GM18505 (cell line): ENCODE results near the gene DIDO1.

Experiments used
- ATAC-seq: cut with Tn5 transposase; IDR thresholded peaks from one replicate; pipeline ENCODE4 v1.9.1; 2021; ENCODE audit not compliant: unreplicated experiment
- POLR2A ChIP-seq: IDR thresholded peaks from 4 replicates; pipeline ENCODE4 v1.6.1; 2011; ENCODE audit warnings: borderline replicate concordance; ENCODE audit not compliant: insufficient read depth, insufficient read length; ENCODE audit errors: extremely low read depth

The DIDO1 gene

DNA sequence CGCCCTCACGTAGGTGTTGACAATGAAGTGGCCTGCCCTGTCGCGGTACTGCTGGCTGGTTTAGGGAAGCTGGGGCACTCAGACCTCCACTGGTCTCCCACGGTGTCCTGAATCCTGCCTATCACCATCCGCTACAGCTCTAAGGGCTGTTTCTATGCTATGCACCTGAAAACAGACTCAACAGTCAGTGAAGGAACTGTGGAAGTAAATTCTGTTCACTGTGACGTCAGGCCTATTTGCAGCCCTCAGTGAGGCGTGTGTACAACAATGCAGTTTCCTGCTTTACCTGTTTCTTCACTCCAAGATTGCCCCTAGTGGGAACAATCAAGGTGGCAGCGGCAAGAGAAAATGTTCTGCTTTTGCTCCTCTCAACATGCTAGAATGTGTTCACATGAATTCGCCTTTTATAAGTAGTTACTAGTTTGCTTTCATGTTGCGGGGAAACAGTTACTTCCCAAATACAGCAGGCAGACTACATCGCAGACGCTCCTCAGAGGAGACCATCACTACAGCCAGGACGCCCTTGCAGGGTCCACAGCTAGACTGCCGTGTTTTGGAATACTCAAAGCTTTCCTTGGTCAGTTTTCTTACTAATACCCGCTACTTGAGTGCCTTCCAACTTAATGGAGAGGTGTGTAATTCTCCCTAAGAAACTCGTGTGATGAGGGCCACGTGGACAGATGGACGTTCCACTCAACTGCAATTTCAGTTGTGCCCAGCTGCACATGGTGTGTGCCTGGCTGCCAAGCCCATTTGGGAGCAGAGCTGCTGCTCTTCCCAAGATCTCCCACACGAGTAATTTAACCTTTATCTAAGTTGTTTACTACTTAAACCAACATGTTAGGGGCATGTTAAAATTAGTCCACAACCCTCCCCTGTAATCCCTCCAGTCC is 25.4 kb downstream of the DIDO1 start:
- ATAC-seq, result peak; percentile 3

DNA sequence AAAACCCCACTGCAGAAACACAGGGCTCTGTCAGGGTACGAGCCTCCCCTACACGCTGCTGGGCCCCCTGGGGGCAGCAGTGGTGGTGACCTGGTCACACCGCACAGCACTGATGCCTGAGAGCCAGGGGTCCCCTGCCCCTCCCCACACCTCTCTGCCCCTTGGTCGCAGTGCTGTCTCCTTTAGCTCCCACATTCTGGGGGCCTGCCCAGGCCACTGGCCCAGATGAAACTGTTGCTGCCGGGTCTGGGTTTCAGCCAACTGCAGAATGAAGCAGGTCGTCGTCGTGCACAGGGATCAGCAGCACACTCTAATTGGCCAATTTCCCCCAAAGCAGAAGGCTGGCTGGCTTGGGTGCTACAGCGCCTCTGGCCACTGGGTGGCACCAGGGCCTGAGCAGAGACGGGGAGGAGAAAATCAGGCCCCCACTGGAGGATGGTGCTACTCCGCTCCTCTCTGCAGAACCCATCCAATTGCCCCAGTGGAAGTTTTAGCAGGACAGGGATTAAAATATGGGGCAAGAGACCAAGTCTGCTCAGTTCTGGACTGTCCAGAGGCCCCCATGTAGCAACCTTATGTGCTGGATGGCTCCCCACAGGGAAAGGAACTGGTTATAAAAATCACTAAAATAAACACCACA is 26.1 kb downstream of the DIDO1 start:
- ATAC-seq, result peak; percentile 67
- TF ChIP-seq POLR2A, result peak; percentile 53

More for the DNA sequence above, 25.4 kb downstream of the DIDO1 start:
- TF ChIP-seq POLR2A, result no peak

DNA sequence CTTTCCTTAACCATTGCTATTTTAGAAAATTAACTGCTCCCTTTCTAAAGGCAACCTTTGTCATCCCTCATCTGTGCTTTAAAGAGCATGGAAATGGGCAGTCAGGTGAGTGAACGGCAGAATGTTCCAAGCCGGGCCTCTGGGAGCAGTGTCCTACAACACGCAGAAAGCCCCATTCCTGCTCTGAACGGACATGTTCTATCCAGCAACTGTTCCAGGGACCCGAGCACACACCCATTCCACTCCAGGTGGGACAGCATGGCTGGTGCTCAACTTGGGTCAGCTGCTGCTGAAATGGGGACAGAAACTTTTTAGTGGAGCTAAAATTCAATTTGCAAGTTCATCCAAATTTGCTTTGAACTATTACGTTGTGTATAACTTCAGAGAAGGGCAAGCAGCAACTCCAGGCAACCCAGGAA is 26.7 kb downstream of the DIDO1 start:
- TF ChIP-seq POLR2A, result no peak
- ATAC-seq, result no peak

DNA sequence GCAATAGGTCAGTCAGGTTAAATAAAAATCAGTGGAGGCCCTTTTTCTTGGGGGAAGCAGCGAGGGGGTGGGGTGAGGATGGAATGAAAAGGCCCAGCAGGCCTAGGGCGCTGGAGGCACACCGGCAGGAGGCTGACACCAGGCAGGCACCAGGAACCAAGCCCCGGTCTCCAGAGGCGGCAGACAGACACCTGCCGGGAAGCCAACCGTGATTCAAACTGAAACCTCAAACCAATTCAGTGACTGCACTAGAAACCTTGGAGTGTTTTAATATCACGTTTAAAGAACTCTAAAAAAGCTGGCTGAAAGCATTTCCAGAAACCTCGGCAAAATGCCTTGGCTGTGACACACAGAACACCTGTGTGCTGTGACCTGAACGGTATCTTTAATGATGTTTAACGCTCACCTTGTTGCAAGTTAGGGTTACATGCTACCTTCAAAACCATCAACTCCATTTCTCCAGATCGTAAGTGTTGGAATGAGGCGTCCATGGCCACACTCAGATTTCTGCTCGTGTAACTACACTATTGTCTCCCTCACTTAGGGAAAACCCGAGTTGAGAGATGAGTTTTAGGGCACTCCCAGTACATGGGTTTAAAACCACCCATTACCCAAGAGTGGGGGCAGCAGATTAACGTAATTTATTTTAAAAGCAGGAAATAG is 27.2 kb downstream of the DIDO1 start:
- no peak for ATAC-seq
- TF ChIP-seq POLR2A, result no peak

DNA sequence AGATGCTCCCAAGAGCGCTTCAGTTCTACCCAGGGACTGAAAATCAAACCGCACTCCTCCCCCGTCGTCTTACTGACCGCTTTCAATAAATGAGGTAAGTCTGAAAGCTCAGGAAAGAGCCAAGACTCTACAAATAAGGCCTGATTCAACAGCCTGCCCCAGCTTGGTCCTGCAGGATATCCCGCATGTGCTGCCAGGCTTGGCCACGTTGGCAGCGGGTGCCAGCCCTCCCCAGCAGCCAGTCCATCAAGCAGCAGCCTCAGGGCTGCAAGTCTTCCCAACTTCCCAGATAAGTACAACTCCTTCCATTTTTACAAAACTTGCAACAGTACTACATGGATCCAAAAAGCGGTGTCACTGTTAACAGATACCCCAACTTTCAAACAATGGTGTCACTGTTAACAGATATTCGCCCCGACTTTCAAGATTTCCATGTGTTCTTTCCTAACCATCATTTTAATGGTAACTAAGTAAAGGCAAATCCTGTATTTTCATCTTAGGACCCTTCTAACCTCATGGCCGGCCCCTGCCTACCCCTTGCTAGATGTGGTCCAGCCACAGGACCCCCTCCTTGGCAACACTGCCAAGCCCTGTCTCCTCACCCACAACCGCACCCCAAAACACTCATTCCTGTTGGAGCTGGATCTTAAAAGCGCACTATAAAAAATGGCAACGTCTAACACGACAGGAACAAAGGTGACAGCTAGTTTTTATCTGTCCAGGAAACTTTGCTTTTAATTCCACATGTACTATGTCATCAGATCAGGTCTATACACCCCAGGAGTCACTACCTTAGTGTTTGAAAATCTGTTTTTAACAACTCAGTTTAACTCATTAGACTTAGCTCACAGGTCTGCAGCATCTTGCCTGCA is 28.0 kb downstream of the DIDO1 start:
- no peak for TF ChIP-seq POLR2A
- no peak for ATAC-seq

DNA sequence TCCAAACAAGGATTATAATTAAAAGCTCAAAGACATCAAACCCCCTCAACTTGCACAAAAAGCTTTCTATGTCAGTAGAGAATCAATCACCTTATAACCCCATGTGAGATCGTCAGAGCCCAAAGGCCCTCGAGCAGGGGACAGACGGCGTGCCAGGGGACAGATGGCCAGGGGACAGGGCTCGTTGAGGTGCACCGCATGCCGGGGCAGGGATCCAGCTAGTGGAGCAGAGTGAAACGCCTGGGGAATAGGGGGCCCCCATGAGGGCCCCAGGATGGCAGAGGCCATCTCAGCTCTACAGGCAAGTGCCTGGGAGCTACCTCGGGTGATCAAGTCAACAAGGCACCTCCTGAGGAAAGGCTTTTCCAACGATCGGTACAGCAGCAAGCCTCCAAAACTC is 28.6 kb downstream of the DIDO1 start:
- no peak for TF ChIP-seq POLR2A
- no peak for ATAC-seq

DNA sequence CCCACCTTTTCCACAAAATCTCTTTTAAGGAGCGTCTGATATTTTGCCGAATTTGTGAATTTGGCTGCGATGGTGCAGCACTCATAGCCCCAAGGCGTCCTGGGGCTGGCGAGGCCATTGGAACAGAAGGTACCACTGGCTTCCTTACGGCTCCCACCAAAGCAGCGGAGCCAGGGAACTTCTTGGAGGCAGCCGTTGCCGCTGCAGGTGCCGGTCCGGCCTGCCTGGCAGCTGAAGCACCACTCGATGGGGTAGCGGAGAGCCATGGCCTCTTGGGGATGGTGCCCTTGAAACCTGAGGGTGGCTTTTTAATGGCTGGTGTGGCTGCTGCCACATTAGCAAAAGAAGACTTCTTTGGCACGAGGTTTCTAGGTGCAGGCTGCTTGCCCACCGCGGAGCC is 29.8 kb downstream of the DIDO1 start:
- no peak for TF ChIP-seq POLR2A
- no peak for ATAC-seq

DNA sequence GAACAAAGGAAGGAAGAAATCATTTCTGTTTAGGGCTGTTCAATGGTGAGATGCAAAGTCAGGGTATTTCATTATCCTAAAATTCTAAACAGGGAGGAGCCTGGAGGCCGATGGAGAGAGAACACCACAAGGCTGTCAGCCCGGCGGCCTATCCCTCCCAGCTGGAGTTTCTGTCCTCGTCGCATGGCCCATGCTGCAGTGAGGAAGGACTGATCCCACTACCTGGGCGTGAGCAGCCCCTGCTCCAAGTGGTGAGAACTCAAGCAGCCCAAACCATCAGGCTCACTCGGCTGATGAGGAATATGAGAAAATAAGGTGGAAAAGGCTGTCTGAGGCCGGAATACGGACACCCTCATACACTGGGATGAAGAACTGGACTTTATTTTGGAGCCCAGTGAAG is 30.8 kb downstream of the DIDO1 start:
- TF ChIP-seq POLR2A, result no peak

DNA sequence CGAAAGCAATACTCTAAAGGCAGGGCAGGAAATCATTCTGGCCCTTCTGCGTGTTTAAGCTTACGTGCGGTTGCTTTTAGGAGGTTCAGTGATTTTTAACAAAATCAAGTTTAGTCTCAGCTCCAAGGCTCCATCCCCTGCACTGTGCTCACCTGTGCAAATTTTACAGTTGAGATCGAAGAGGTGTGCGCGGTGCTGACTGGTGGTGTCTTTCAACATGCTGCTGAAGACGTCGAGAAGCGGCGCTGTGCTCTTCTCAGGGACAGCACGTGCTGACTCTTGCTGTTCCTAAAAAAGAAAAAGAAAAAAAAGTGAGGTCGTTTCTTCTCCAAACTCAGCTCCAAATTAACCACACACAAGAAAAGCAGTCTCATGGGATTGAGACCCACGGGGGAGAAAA is 32.0 kb downstream of the DIDO1 start:
- no peak for TF ChIP-seq POLR2A
- no peak for ATAC-seq

More for the DNA sequence above, 30.8 kb downstream of the DIDO1 start:
- no peak for ATAC-seq

DNA sequence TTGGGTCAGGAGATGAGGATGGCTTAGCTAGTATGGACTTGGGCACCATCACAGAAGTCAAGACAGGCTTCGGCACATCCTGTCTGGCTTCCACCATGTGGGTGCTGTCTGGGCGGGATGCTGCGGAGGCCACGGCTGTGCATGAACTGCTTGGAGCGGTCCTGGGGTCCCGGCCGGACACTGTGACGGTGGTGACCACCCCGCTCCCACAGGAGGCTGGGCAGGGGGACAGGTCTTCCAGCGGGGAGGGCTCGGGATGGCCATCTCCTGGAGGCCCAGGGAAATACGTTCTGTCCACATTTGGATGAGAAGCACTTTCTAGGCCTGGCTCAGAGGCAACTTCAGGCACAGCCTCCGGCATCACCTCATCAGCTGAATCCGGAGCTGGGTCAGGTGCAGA is 32.6 kb downstream of the DIDO1 start:
- no peak for ATAC-seq
- no peak for TF ChIP-seq POLR2A

DNA sequence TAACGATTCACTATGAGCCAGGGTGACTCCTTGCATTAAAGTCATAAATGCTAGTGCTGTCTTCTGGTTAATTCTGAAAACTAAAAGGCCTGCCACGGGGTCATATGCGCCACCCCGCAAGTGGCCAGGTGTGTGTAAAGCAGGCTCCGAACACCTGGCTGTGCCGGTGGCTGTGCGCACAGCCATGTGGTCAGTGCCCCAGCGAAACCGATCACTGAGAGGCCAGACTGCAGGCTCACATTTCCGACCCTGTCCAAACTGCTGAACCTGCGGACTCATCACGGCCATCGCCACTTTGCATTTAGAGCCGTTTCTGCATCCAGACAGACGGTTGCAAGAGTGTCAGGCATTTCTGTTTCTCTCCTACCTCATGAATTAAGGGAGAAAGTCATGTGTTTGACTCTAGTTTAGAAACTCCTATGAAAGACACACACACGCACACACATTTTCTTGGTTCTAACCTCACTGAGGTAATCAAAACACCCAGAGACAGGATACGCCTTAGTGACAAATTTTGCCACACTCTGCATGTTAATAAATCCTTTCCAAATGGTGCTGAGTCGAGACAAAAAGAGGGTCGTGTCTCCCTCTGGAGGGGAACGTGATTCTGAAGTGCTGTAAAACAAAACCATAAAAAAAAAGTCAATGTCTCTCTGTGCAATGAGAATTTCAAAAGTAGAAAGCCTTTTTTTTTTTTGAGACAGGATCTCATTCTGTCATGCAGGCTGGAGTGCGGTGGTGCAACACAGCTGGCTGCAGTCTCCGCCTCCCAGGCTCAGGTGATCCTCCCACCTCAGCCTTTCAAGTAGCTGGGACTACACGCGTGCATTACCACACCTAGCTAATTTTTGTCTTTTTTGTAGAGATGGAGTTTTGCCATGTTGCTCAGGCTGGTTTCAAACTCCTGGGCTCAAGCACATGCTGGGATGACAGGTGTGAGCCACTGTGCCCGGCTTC is 33.7 kb downstream of the DIDO1 start:
- no peak for ATAC-seq
- TF ChIP-seq POLR2A, result no peak

DNA sequence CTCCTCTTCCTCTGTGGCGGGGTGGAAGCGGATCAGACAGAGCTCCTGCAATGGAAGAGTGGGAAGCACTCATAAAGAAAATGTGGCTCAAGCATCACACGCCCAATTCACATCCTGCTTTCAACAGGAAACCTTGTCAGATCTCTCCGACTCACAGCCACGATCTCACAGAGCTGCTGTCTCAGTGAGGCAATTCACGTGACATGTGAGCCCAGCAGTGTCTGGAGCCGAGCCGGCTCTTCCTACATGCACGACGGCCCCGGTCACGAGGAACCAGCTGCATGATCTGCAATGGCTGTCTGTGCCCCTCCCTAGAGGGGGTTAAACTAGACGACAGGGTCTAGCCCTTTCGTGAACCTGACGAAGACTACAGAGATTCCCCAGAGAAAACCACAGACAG is 35.2 kb downstream of the DIDO1 start:
- no peak for TF ChIP-seq POLR2A
- ATAC-seq, result no peak
